SK-N-SH treated with all-trans-retinoic acid at 6 μM for 48 hours (cell line): ENCODE measurements around the gene FAM184A.

Experiments used
- ATAC-seq: fragments of 200-7000 bp; cut with Tn5 transposase; 3 replicates; pipeline ENCODE4 v1.9.1; 2020; ENCODE audit warnings: mild to moderate bottlenecking, moderate library complexity
- ARNTL ChIP-seq: fragments of 450-650 bp; formaldehyde crosslinking; IDR thresholded peaks from 2 replicates; pipeline ENCODE4 v1.5.0; 2020; ENCODE audit warnings: low read depth, mild to moderate bottlenecking, moderate library complexity, borderline replicate concordance
- BACH2 ChIP-seq: fragments of 250-450 bp; sonication (Bioruptor Pico); IDR thresholded peaks from 2 replicates; pipeline ENCODE4 v1.9.0; 2021; ENCODE audit warnings: mild to moderate bottlenecking, borderline replicate concordance
- CSDC2 ChIP-seq: fragments of 250-450 bp; sonication (Bioruptor Pico); IDR thresholded peaks from 2 replicates; pipeline ENCODE4 v1.5.0; 2020; ENCODE audit warnings: mild to moderate bottlenecking, moderate library complexity
- CSRNP3 ChIP-seq: fragments of 250-450 bp; sonication (Bioruptor Pico); IDR thresholded peaks from 2 replicates; pipeline ENCODE4 v1.5.1; 2021; ENCODE audit warnings: mild to moderate bottlenecking, moderate library complexity
- GLIS3 ChIP-seq: fragments of 250-450 bp; sonication (Bioruptor Pico); IDR thresholded peaks from 2 replicates; pipeline ENCODE4 v1.5.0; 2020; ENCODE audit warnings: mild to moderate bottlenecking, moderate library complexity
- ISL1 ChIP-seq: fragments of 250-450 bp; sonication (Bioruptor Pico); IDR thresholded peaks from 2 replicates; pipeline ENCODE4 v2.1.2; 2022; ENCODE audit warnings: mild to moderate bottlenecking, moderate library complexity
- OSR1 ChIP-seq: fragments of 250-450 bp; sonication (Bioruptor Pico); IDR thresholded peaks from 2 replicates; pipeline ENCODE4 v1.8.0; 2022; ENCODE audit warnings: moderate library complexity, mild to moderate bottlenecking, inconsistent platforms
- PATZ1 ChIP-seq: fragments of 250-450 bp; sonication (Bioruptor Pico); IDR thresholded peaks from 2 replicates; pipeline ENCODE4 v1.8.0; 2020; ENCODE audit warnings: mild to moderate bottlenecking, moderate library complexity, borderline replicate concordance
- RARB ChIP-seq: fragments of 250-450 bp; sonication (Bioruptor Pico); IDR thresholded peaks from 2 replicates; pipeline ENCODE4 v1.8.0; 2021; ENCODE audit warnings: mild to moderate bottlenecking, moderate library complexity
- TCF4 ChIP-seq: fragments of 250-450 bp; sonication (Bioruptor Pico); IDR thresholded peaks from 2 replicates; pipeline ENCODE4 v1.8.0; 2021; ENCODE audit warnings: mild to moderate bottlenecking, moderate library complexity, borderline replicate concordance
- TOX ChIP-seq: fragments of 250-450 bp; sonication (Bioruptor Pico); IDR thresholded peaks from 2 replicates; pipeline ENCODE4 v1.8.0; 2021; ENCODE audit warnings: mild to moderate bottlenecking, moderate library complexity, borderline replicate concordance
- TSHZ2 ChIP-seq: fragments of 250-450 bp; sonication (Bioruptor Pico); IDR thresholded peaks from 2 replicates; pipeline ENCODE4 v1.5.0; 2020; ENCODE audit warnings: mild to moderate bottlenecking, moderate library complexity
- ZC3H10 ChIP-seq: fragments of 250-450 bp; sonication (Bioruptor Pico); IDR thresholded peaks from 2 replicates; pipeline ENCODE4 v1.5.1; 2021; ENCODE audit warnings: mild to moderate bottlenecking, moderate library complexity
- ZFP3 ChIP-seq: fragments of 250-450 bp; sonication (Bioruptor Pico); IDR thresholded peaks from 2 replicates; pipeline ENCODE4 v1.5.0; 2020; ENCODE audit warnings: mild to moderate bottlenecking, moderate library complexity
- ZFP30 ChIP-seq: fragments of 450-650 bp; formaldehyde crosslinking; IDR thresholded peaks from 2 replicates; pipeline ENCODE4 v1.5.0; 2022; ENCODE audit warnings: mild to moderate bottlenecking, moderate library complexity
- ZNF70 ChIP-seq: fragments of 450-650 bp; formaldehyde crosslinking; IDR thresholded peaks from 2 replicates; pipeline ENCODE4 v1.5.0; 2020; ENCODE audit warnings: mild to moderate bottlenecking, moderate library complexity
- TF ChIP-seq, protein P1 (sequence below): fragments of 250-450 bp; sonication (Bioruptor Pico); IDR thresholded peaks from 2 replicates; pipeline ENCODE4 v1.8.0; 2021; ENCODE audit warnings: low read depth, mild to moderate bottlenecking, moderate library complexity, borderline replicate concordance
- TF ChIP-seq, protein P2 (sequence below): fragments of 250-450 bp; sonication (Bioruptor Pico); IDR thresholded peaks from 2 replicates; pipeline ENCODE4 v1.5.1; 2020; ENCODE audit warnings: low read depth, mild to moderate bottlenecking, moderate library complexity

FAM184A gene

DNA sequence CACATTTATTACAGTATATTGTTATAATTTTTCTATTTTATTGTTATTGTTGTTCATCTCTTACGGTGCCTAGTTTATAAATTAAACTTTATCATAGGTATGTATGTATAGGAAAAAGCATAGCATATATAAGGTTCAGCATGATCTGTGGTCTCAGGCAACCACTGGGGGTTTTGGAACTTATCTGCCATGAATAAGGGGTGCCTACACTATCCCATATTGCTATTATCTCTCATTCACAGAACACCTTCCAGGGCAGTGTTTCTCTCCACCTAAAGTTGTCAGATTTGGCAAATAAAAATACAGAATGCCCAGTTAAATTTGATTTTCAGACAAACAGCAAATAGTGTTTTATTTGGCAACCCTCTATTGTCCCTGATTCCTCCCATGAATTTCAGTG lies 35.5 kb upstream of the FAM184A start:
- TF ChIP-seq TSHZ2 (CRISPR knock-in tag): no peak
- ATAC-seq: no peak

DNA sequence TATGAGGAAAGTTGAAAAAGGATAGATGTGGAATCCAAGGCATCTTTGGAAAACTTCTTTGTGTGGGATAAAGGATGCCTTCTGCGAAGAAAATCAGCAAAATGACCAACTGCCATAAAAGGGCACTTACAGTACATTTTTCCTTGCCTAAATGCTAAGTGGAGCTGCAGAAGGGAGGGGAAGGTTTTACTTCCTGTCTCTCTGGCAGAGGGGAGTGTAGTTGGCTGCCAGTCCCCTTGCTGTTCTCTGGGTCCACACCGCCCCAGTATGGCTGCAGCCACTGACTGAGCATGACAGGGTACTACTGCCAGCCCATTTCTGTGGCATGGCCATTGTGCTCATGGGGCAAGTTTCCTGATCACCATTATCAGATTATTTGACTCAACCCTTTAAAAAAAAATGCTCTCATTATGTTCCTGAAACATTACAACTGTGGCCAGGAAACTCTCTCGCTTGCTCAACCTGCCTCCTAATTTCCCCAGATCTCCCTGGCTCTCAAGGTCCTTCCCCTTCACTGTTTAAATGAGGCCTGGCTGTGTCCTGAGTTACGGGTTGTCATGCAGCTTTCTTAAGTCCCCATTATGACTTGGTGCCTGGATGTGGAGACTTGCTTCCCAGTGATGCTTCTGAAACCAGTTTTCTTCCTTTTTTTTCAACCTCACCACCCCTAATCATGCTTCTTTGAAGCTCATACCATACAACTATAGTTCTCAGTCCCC lies 34.5 kb upstream of the FAM184A start:
- no peak for TF ChIP-seq ZC3H10 (CRISPR knock-in tag)
- no peak for TF ChIP-seq OSR1
- TF ChIP-seq CSDC2 (CRISPR knock-in tag): no peak
- TF ChIP-seq TOX (CRISPR knock-in tag): no peak
- no peak for TF ChIP-seq TCF4 (CRISPR knock-in tag)
- TF ChIP-seq CSRNP3 (CRISPR knock-in tag): no peak
- TF ChIP-seq RARB (CRISPR knock-in tag): no peak
- no peak for TF ChIP-seq ISL1 (CRISPR knock-in tag)
- no peak for TF ChIP-seq ZFP30 (CRISPR knock-in tag)
- no peak for TF ChIP-seq ZFP3 (CRISPR knock-in tag)
- no peak for TF ChIP-seq ZNF70
- no peak for ATAC-seq

GRCh38 chr6:119110601-119111548 lies 32.4 kb upstream of the FAM184A start:
- TF ChIP-seq ZFP3 (CRISPR knock-in tag) (no peak), CSRNP3 (CRISPR knock-in tag) (no peak), RARB (CRISPR knock-in tag) (no peak), GLIS3 (CRISPR knock-in tag) (no peak), ZNF70 (no peak)
- TF ChIP-seq, protein P1, sequence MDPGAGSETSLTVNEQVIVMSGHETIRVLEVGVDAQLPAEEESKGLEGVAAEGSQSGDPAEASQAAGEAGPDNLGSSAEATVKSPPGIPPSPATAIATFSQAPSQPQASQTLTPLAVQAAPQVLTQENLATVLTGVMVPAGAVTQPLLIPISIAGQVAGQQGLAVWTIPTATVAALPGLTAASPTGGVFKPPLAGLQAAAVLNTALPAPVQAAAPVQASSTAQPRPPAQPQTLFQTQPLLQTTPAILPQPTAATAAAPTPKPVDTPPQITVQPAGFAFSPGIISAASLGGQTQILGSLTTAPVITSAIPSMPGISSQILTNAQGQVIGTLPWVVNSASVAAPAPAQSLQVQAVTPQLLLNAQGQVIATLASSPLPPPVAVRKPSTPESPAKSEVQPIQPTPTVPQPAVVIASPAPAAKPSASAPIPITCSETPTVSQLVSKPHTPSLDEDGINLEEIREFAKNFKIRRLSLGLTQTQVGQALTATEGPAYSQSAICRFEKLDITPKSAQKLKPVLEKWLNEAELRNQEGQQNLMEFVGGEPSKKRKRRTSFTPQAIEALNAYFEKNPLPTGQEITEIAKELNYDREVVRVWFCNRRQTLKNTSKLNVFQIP: no peak
- TF ChIP-seq, protein P2, sequence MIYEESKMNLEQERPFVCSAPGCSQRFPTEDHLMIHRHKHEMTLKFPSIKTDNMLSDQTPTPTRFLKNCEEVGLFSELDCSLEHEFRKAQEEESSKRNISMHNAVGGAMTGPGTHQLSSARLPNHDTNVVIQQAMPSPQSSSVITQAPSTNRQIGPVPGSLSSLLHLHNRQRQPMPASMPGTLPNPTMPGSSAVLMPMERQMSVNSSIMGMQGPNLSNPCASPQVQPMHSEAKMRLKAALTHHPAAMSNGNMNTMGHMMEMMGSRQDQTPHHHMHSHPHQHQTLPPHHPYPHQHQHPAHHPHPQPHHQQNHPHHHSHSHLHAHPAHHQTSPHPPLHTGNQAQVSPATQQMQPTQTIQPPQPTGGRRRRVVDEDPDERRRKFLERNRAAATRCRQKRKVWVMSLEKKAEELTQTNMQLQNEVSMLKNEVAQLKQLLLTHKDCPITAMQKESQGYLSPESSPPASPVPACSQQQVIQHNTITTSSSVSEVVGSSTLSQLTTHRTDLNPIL (CRISPR knock-in tag): no peak
- peak; percentile 97 for ATAC-seq

DNA sequence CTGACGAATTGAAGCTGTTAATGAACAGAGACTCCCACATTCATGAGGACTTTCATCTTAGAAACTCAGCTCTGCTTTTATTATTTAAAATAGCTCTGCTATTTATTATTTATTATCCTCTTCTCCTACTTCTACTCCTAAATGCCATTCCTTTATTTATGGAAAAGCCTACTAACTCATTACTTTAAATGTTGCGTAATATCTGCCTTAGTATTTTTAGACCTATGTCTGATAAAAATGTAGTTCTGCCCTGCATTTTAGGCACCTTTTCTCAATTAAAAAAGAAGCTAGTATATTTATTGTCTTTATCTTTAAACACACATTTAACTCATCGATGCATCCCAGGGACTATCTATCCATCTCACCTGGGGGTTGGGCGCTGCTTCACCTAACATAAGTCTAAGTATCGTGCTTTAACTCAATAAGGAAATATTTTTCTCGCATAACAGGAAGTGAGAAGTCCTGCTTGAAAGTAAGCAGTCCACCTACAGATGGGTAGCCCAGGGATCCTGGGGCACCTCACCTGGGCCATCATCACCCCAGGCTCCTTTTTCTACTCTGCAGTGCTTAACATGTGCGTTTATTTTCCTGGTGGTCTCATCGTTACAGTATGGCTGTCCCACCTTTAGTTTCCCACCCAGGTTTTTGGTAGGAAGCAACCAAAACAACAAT lies 31.3 kb upstream of the FAM184A start:
- ATAC-seq: no peak
- no peak for TF ChIP-seq GLIS3 (CRISPR knock-in tag)
- TF ChIP-seq PATZ1: no peak
- TF ChIP-seq BACH2 (CRISPR knock-in tag): no peak
- no peak for TF ChIP-seq ARNTL (CRISPR knock-in tag)
- no peak for TF ChIP-seq ZNF70
- TF ChIP-seq, all 23 proteins: peak for 0
